HEK293 (cell line): ENCODE data around the gene DOCK1.

Experiments used
- CTCF ChIA-PET: fragments of 350-600 bp; formaldehyde crosslinking; extraction: SDS; loops from one replicate; lab custom pipeline; 2021; ENCODE audit warnings: antibody characterized with exemption; lab: Yijun Ruan, JAX
- POLR2A ChIA-PET: fragments of 300-600 bp; formaldehyde crosslinking; extraction: SDS; loops from one replicate; lab custom pipeline; 2020; ENCODE audit warnings: antibody characterized with exemption, inconsistent platforms; lab: Yijun Ruan, JAX
- H3K27ac ChIP-seq: fragments of 200-500 bp; sonication (Bioruptor generic); 2 replicates; pipeline ENCODE4 v1.5.1; 2014; ENCODE audit warnings: low read depth, low read length, control low read depth, inconsistent platforms; ENCODE audit errors: extremely low read depth
- H3K36me3 ChIP-seq, 2 experiments: fragments of 200-500 bp in 1 of 2; sonication (Bioruptor generic) in 1 of 2; 1 replicate in 1 of 2; 2 replicates in 1 of 2; pipeline ENCODE4 v1.5.1; 2014 to 2017; ENCODE audit warnings: inconsistent platforms in 2 of 2, low read length in 2 of 2; ENCODE audit not compliant: control insufficient read depth in 2 of 2, insufficient read depth in 1 of 2
- H3K4me1 ChIP-seq: fragments of 200-500 bp; sonication (Bioruptor generic); 2 replicates; pipeline ENCODE4 v1.5.1; 2014; ENCODE audit warnings: mild to moderate bottlenecking, low read length, inconsistent platforms; ENCODE audit not compliant: control insufficient read depth, insufficient read depth
- H3K4me3 ChIP-seq: 2 replicates; pipeline ENCODE4 v1.5.1; 2011; ENCODE audit warnings: low read depth, mild to moderate bottlenecking, control low read depth, low read length, moderate library complexity
- H3K9me3 ChIP-seq: fragments of 200-500 bp; sonication (Bioruptor generic); 2 replicates; pipeline ENCODE4 v1.5.1; 2014; ENCODE audit warnings: low read depth, low read length, inconsistent platforms; ENCODE audit not compliant: control insufficient read depth, insufficient read depth
- FEZF1 ChIP-seq: fragments of 450-650 bp; formaldehyde crosslinking; IDR thresholded peaks from 2 replicates; pipeline ENCODE4 v1.5.1; 2016; ENCODE audit warnings: missing biosample characterization, missing genetic modification characterization
- GLI2 ChIP-seq: fragments of 450-650 bp; formaldehyde crosslinking; IDR thresholded peaks from 2 replicates; pipeline ENCODE4; 2017; ENCODE audit warnings: missing biosample characterization, missing genetic modification characterization, low read depth, borderline replicate concordance
- KLF10 ChIP-seq: fragments of 450-650 bp; IDR thresholded peaks from 2 replicates; pipeline ENCODE4 v1.5.1; 2018; ENCODE audit warnings: missing biosample characterization, mild to moderate bottlenecking, missing genetic modification characterization
- ZBTB1 ChIP-seq: fragments of 450-650 bp; formaldehyde crosslinking; IDR thresholded peaks from 2 replicates; pipeline ENCODE4 v1.5.1; 2016; ENCODE audit warnings: missing biosample characterization, missing genetic modification characterization
- ZFHX2 ChIP-seq: fragments of 450-650 bp; formaldehyde crosslinking; conservative IDR thresholded peaks from 2 replicates; pipeline ENCODE4 v1.5.1; 2016; ENCODE audit warnings: missing biosample characterization, missing genetic modification characterization
- ZFP3 ChIP-seq: fragments of 450-650 bp; formaldehyde crosslinking; IDR thresholded peaks from 2 replicates; pipeline ENCODE4 v1.5.1; 2016; ENCODE audit warnings: low read depth, missing biosample characterization, missing genetic modification characterization
- ZIC2 ChIP-seq: fragments of 450-650 bp; formaldehyde crosslinking; IDR thresholded peaks from 2 replicates; pipeline ENCODE4 v1.5.1; 2016; ENCODE audit warnings: missing biosample characterization, missing genetic modification characterization
- ZNF324 ChIP-seq: fragments of 450-650 bp; formaldehyde crosslinking; IDR thresholded peaks from 2 replicates; pipeline ENCODE4 v1.5.1; 2016; ENCODE audit warnings: missing biosample characterization, missing genetic modification characterization
- ZNF544 ChIP-seq: fragments of 450-650 bp; formaldehyde crosslinking; IDR thresholded peaks from 2 replicates; pipeline ENCODE4 v1.5.0; 2017; ENCODE audit warnings: missing biosample characterization, missing genetic modification characterization
- ZNF548 ChIP-seq: fragments of 450-650 bp; formaldehyde crosslinking; IDR thresholded peaks from 2 replicates; pipeline ENCODE4 v1.5.1; 2016; ENCODE audit warnings: missing biosample characterization, missing genetic modification characterization
- ZNF560 ChIP-seq: fragments of 450-650 bp; formaldehyde crosslinking; IDR thresholded peaks from 2 replicates; pipeline ENCODE4 v1.5.1; 2017; ENCODE audit warnings: missing biosample characterization, missing genetic modification characterization, borderline replicate concordance
- ZNF621 ChIP-seq: fragments of 450-650 bp; formaldehyde crosslinking; IDR thresholded peaks from 2 replicates; pipeline ENCODE4 v1.5.1; 2017; ENCODE audit warnings: missing biosample characterization, missing genetic modification characterization
- ZNF677 ChIP-seq: fragments of 450-650 bp; IDR thresholded peaks from 2 replicates; pipeline ENCODE4 v1.5.0; 2018; ENCODE audit warnings: missing biosample characterization, mild to moderate bottlenecking, missing genetic modification characterization, moderate library complexity
- ZNF76 ChIP-seq: fragments of 450-650 bp; formaldehyde crosslinking; IDR thresholded peaks from 2 replicates; pipeline ENCODE4; 2016; ENCODE audit warnings: low read depth, missing biosample characterization, missing genetic modification characterization, borderline replicate concordance
- ZNF768 ChIP-seq: fragments of 450-650 bp; formaldehyde crosslinking; IDR thresholded peaks from 2 replicates; pipeline ENCODE4 v1.5.1; 2018; ENCODE audit warnings: missing biosample characterization, mild to moderate bottlenecking, missing genetic modification characterization
- ZNF776 ChIP-seq: fragments of 450-650 bp; formaldehyde crosslinking; IDR thresholded peaks from 2 replicates; pipeline ENCODE4 v1.5.0; 2017; ENCODE audit warnings: missing biosample characterization, missing genetic modification characterization, borderline replicate concordance
- ZNF777 ChIP-seq: fragments of 450-650 bp; formaldehyde crosslinking; IDR thresholded peaks from 2 replicates; pipeline ENCODE4 v1.5.1; 2017; ENCODE audit warnings: missing biosample characterization, missing genetic modification characterization, borderline replicate concordance
- ZNF785 ChIP-seq: fragments of 450-650 bp; formaldehyde crosslinking; IDR thresholded peaks from 2 replicates; pipeline ENCODE4 v1.5.1; 2016; ENCODE audit warnings: missing biosample characterization, missing genetic modification characterization
- ZNF843 ChIP-seq: fragments of 450-650 bp; formaldehyde crosslinking; IDR thresholded peaks from 2 replicates; pipeline ENCODE4 v1.5.1; 2016; ENCODE audit warnings: missing biosample characterization, missing genetic modification characterization
- TF ChIP-seq, protein P1 (sequence below): fragments of 450-650 bp; formaldehyde crosslinking; IDR thresholded peaks from 2 replicates; pipeline ENCODE4 v1.5.1; 2016; ENCODE audit warnings: missing biosample characterization, missing genetic modification characterization
- TF ChIP-seq, protein P2 (sequence below): fragments of 450-650 bp; formaldehyde crosslinking; IDR thresholded peaks from 2 replicates; pipeline ENCODE4 v1.5.1; 2016; ENCODE audit warnings: missing biosample characterization, missing genetic modification characterization
- TF ChIP-seq, protein P3 (sequence below): IDR thresholded peaks from 2 replicates; pipeline ENCODE4 v1.6.1; 2011; ENCODE audit warnings: mild to moderate bottlenecking, low read depth, low read length, borderline replicate concordance
- TF ChIP-seq, protein P4 (sequence below): fragments of 450-650 bp; formaldehyde crosslinking; IDR thresholded peaks from 2 replicates; pipeline ENCODE4 v1.5.1; 2016; ENCODE audit warnings: missing biosample characterization, missing genetic modification characterization
- TF ChIP-seq, protein P5 (sequence below): fragments of 450-650 bp; IDR thresholded peaks from 2 replicates; pipeline ENCODE4 v1.5.1; 2018; ENCODE audit warnings: missing biosample characterization, missing genetic modification characterization
- TF ChIP-seq, protein P6 (sequence below): fragments of 450-650 bp; formaldehyde crosslinking; IDR thresholded peaks from 2 replicates; pipeline ENCODE4 v1.5.1; 2016; ENCODE audit warnings: missing biosample characterization, missing genetic modification characterization

DOCK1 gene

DNA sequence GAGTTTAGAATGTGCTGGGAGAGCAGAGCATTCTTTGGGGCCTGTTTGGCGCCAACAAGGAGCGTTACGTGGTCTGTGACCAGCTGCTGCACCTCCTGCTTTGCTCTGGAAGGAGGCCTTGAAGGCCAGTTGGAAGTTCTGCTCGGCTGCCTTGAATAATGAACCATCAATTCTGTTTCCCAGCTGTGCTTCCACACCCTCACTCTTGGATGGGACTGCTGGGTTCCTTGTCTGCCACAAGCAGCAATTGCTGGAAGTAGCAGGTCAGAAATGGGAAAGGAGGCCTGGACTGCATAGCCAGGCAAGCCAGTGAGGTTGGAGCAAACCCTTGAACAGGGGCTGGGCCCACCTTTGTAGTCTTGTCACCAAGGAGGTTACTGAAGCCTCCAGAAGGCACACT is 377.8 kb downstream of the DOCK1 start:
- POLR2A ChIA-PET, result no interaction called here
- Histone ChIP-seq H3K4me3 (no peak overlapping the region), H3K36me3 (no peaks in the 10 kb centered on the region), H3K9me3 (no peaks in the 10 kb centered on the region), H3K4me1 (no peaks in the 10 kb centered on the region), H3K27ac (no peak overlapping the region)
- TF ChIP-seq ZNF548 (tag by site-specific recombination) (no peak), ZNF76 (tag by site-specific recombination) (no peak), ZNF677 (no peak), ZFP3 (tag by site-specific recombination) (no peak), GLI2 (tag by site-specific recombination) (no peak), ZNF785 (no peak), ZNF776 (tag by site-specific recombination) (no peak), ZBTB1 (tag by site-specific recombination) (no peak), ZFHX2 (tag by site-specific recombination) (no peak), ZNF777 (tag by site-specific recombination) (no peak)
- TF ChIP-seq, protein P1, sequence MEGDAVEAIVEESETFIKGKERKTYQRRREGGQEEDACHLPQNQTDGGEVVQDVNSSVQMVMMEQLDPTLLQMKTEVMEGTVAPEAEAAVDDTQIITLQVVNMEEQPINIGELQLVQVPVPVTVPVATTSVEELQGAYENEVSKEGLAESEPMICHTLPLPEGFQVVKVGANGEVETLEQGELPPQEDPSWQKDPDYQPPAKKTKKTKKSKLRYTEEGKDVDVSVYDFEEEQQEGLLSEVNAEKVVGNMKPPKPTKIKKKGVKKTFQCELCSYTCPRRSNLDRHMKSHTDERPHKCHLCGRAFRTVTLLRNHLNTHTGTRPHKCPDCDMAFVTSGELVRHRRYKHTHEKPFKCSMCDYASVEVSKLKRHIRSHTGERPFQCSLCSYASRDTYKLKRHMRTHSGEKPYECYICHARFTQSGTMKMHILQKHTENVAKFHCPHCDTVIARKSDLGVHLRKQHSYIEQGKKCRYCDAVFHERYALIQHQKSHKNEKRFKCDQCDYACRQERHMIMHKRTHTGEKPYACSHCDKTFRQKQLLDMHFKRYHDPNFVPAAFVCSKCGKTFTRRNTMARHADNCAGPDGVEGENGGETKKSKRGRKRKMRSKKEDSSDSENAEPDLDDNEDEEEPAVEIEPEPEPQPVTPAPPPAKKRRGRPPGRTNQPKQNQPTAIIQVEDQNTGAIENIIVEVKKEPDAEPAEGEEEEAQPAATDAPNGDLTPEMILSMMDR (tag by site-specific recombination), result no peak
- TF ChIP-seq, protein P2, sequence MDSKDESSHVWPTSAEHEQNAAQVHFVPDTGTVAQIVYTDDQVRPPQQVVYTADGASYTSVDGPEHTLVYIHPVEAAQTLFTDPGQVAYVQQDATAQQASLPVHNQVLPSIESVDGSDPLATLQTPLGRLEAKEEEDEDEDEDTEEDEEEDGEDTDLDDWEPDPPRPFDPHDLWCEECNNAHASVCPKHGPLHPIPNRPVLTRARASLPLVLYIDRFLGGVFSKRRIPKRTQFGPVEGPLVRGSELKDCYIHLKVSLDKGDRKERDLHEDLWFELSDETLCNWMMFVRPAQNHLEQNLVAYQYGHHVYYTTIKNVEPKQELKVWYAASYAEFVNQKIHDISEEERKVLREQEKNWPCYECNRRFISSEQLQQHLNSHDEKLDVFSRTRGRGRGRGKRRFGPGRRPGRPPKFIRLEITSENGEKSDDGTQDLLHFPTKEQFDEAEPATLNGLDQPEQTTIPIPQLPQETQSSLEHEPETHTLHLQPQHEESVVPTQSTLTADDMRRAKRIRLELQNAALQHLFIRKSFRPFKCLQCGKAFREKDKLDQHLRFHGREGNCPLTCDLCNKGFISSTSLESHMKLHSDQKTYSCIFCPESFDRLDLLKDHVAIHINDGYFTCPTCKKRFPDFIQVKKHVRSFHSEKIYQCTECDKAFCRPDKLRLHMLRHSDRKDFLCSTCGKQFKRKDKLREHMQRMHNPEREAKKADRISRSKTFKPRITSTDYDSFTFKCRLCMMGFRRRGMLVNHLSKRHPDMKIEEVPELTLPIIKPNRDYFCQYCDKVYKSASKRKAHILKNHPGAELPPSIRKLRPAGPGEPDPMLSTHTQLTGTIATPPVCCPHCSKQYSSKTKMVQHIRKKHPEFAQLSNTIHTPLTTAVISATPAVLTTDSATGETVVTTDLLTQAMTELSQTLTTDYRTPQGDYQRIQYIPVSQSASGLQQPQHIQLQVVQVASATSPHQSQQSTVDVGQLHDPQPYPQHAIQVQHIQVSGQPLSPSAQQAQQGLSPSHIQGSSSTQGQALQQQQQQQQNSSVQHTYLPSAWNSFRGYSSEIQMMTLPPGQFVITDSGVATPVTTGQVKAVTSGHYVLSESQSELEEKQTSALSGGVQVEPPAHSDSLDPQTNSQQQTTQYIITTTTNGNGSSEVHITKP (tag by site-specific recombination), result no peak
- CTCF ChIA-PET, result no interaction called here

DNA sequence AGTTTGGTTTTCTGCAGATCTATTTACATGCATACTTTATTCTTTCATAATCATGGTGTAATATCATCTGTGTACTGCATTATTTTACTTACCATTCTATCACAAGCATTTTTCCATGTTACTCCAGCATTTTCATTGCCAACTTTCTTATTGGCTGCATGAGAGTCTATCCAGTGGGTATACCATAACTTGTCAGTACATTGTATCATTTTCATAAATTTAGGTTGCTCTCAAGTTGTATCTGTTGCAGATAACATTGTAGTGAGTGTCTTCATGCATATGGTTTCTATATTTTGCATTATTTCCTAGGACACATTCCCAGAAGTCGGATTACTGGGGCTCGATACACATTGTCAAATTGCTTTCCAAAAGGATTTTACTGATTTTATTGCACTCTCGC is 378.3 kb downstream of the DOCK1 start:
- Histone ChIP-seq H3K27ac (no peak overlapping the region), H3K4me1 (no peaks in the 10 kb centered on the region), H3K4me3 (no peak overlapping the region), H3K36me3 (no peaks in the 10 kb centered on the region), H3K9me3 (no peaks in the 10 kb centered on the region)
- CTCF ChIA-PET, result no interaction called here
- POLR2A ChIA-PET, result no interaction called here
- TF ChIP-seq ZNF768 (tag by site-specific recombination), result no peak
- TF ChIP-seq, protein P3, sequence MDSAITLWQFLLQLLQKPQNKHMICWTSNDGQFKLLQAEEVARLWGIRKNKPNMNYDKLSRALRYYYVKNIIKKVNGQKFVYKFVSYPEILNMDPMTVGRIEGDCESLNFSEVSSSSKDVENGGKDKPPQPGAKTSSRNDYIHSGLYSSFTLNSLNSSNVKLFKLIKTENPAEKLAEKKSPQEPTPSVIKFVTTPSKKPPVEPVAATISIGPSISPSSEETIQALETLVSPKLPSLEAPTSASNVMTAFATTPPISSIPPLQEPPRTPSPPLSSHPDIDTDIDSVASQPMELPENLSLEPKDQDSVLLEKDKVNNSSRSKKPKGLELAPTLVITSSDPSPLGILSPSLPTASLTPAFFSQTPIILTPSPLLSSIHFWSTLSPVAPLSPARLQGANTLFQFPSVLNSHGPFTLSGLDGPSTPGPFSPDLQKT, result no peak
- TF ChIP-seq, protein P4, sequence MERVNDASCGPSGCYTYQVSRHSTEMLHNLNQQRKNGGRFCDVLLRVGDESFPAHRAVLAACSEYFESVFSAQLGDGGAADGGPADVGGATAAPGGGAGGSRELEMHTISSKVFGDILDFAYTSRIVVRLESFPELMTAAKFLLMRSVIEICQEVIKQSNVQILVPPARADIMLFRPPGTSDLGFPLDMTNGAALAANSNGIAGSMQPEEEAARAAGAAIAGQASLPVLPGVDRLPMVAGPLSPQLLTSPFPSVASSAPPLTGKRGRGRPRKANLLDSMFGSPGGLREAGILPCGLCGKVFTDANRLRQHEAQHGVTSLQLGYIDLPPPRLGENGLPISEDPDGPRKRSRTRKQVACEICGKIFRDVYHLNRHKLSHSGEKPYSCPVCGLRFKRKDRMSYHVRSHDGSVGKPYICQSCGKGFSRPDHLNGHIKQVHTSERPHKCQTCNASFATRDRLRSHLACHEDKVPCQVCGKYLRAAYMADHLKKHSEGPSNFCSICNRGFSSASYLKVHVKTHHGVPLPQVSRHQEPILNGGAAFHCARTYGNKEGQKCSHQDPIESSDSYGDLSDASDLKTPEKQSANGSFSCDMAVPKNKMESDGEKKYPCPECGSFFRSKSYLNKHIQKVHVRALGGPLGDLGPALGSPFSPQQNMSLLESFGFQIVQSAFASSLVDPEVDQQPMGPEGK (tag by site-specific recombination), result no peak
- TF ChIP-seq ZNF621 (tag by site-specific recombination), result no peak
- no peak for TF ChIP-seq FEZF1 (tag by site-specific recombination)
- no peak for TF ChIP-seq ZNF843 (tag by site-specific recombination)
- no peak for TF ChIP-seq ZNF544 (tag by site-specific recombination)
- TF ChIP-seq ZNF560 (tag by site-specific recombination), result no peak
- TF ChIP-seq, protein P5, sequence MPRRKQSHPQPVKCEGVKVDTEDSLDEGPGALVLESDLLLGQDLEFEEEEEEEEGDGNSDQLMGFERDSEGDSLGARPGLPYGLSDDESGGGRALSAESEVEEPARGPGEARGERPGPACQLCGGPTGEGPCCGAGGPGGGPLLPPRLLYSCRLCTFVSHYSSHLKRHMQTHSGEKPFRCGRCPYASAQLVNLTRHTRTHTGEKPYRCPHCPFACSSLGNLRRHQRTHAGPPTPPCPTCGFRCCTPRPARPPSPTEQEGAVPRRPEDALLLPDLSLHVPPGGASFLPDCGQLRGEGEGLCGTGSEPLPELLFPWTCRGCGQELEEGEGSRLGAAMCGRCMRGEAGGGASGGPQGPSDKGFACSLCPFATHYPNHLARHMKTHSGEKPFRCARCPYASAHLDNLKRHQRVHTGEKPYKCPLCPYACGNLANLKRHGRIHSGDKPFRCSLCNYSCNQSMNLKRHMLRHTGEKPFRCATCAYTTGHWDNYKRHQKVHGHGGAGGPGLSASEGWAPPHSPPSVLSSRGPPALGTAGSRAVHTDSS (tag by site-specific recombination), result no peak
- TF ChIP-seq KLF10 (tag by site-specific recombination), result no peak
- TF ChIP-seq, protein P6, sequence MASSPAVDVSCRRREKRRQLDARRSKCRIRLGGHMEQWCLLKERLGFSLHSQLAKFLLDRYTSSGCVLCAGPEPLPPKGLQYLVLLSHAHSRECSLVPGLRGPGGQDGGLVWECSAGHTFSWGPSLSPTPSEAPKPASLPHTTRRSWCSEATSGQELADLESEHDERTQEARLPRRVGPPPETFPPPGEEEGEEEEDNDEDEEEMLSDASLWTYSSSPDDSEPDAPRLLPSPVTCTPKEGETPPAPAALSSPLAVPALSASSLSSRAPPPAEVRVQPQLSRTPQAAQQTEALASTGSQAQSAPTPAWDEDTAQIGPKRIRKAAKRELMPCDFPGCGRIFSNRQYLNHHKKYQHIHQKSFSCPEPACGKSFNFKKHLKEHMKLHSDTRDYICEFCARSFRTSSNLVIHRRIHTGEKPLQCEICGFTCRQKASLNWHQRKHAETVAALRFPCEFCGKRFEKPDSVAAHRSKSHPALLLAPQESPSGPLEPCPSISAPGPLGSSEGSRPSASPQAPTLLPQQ (tag by site-specific recombination), result no peak
- TF ChIP-seq ZNF324 (tag by site-specific recombination), result no peak
- TF ChIP-seq ZIC2 (tag by site-specific recombination), result no peak
